ENCODE data around the gene ARL8B. TPM values are rescaled to one million over a fixed set of nuclear protein-coding genes. Genes with fewer than 3 reads are reported as not detected.

Gene ARL8B
- total and polyA plus RNA-seq, 2 of the 8 experiments (the other 6 are each of a cell fraction or from before 2014, with no cell fraction given): 14.5 to 27.8 TPM

- Histone ChIP-seq H2BK5ac (ENCODE audit: low read depth, low read length) (no peak overlapping the region), H2BK15ac (ENCODE audit: low read length) (no peak overlapping the region), H4K8ac (ENCODE audit: extremely low read depth, insufficient read depth, low read length) (no peak overlapping the region), H3K23ac (ENCODE audit: insufficient read length) (no peak overlapping the region), H2AFZ (ENCODE audit: low read length) (no peak overlapping the region), H3K36me3 (ENCODE audit: control insufficient read depth in 2 of 4, insufficient read depth in 4 of 4, low read length in 3 of 4) (peaks cover 0 to 18% (median 10%) of the 10 kb centered on the region in 4 experiments; a peak in 4 of 8 replicates), H3K79me2 (ENCODE audit: control insufficient read depth in 1 of 2, insufficient read depth in 2 of 2, low read length in 2 of 2) (peaks cover 0 to 14% of the 10 kb centered on the region in 2 experiments; a peak in 2 of 4 replicates), H3K14ac (ENCODE audit: insufficient read length) (no peak overlapping the region), H3K23me2 (ENCODE audit: low read depth, low read length) (no peaks in the 10 kb centered on the region), H3K4me1 (replicated peaks in 1 of 4; ENCODE audit: control insufficient read depth in 3 of 4, insufficient read depth in 4 of 4, low read length in 3 of 4) (peaks cover 0 to 7% (median 5%) of the 10 kb centered on the region in 4 experiments; a peak in 5 of 7 replicates), H2AK5ac (ENCODE audit: low read depth, low read length) (no peak overlapping the region), H3K4ac (replicated peaks; ENCODE audit: insufficient read length, low read depth, low read length) (no peak overlapping the region), H2BK12ac (ENCODE audit: low read depth, low read length) (0 out of 2 replicates have a peak overlapping the region, but pooled peaks have one; percentile 6), H3K4me2 (ENCODE audit: insufficient read depth in 1 of 2, low read depth in 2 of 2, low read length in 2 of 2) (no peak overlapping the region), H3K79me1 (ENCODE audit: low read depth, low read length) (no peaks in the 10 kb centered on the region), H3K27me3 (replicated peaks in 1 of 4; ENCODE audit: control insufficient read depth in 3 of 4, extremely low read depth in 1 of 4, insufficient read depth in 3 of 4, low read length in 3 of 4) (no peaks in the 10 kb centered on the region), H4K20me1 (replicated peaks in 1 of 2; ENCODE audit: control insufficient read depth in 1 of 2, insufficient read depth in 2 of 2, low read length in 2 of 2) (no peaks in the 10 kb centered on the region), H3K9ac (replicated peaks in 1 of 4; ENCODE audit: extremely low read depth in 1 of 4, low read depth in 3 of 4, low read length in 3 of 4) (no peak overlapping the region), H4K91ac (replicated peaks; ENCODE audit: insufficient read length, low read length) (no peak overlapping the region), H3K56ac (replicated peaks; ENCODE audit: insufficient read length, low read depth, low read length) (no peak overlapping the region), H3K4me3 (ENCODE audit: extremely low read depth in 1 of 4, insufficient read depth in 2 of 4, low read depth in 3 of 4, low read length in 4 of 4) (no peak overlapping the region), H2BK120ac (replicated peaks; ENCODE audit: low read depth, low read length) (no peak overlapping the region), H3K27ac (ENCODE audit: low read depth, low read length) (no peak overlapping the region), H3K9me3 (ENCODE audit: insufficient read depth in 2 of 2, low read depth in 1 of 2, low read length in 1 of 2) (no peaks in the 10 kb centered on the region), H4K5ac (ENCODE audit: insufficient read length, low read depth, low read length) (no peak overlapping the region), H3K18ac (ENCODE audit: extremely low read depth, low read length) (no peak overlapping the region), H2BK20ac (ENCODE audit: low read length) (no peak overlapping the region)
- ChIA-PET CTCF (ENCODE audit: partially characterized antibody) (no interaction called here), POLR2A (ENCODE audit: partially characterized antibody) (interaction anchor here (5.8 kb wide), 1 partner anchor 13 kb away, joined by 46 read pairs; the partner anchor contains the start of gene EDEM1)
- 76% methylated on average over 5 of the region's 5 CpGs; no CpG with 5 or more reads in 1 of the 2 experiments for WGBS, 2 experiments (ENCODE audit: extremely low coverage in 1 of 2, insufficient coverage in 1 of 2, insufficient read length in 1 of 2, insufficient replicate concordance in 2 of 2, low coverage in 1 of 2, low lambda C conversion rate in 2 of 2, missing lambda C conversion rate in 1 of 2)
- TF ChIP-seq KDM4A (IDR thresholded peaks at IDR 0.05; ENCODE audit: low read depth, low read length, severe bottlenecking) (no peak), MAFK (IDR thresholded peaks at IDR 0.05; ENCODE audit: low read depth, low read length) (no peak), TAF7 (optimal IDR thresholded peaks at IDR 0.05; ENCODE audit: borderline replicate concordance, low read depth, low read length) (no peak), KDM5A (IDR thresholded peaks at IDR 0.05; ENCODE audit: low read length) (no peak), ZNF274 (IDR thresholded peaks at IDR 0.05; ENCODE audit: borderline replicate concordance, extremely low read depth, low read length) (no peak), RFX5 (IDR thresholded peaks at IDR 0.05; ENCODE audit: borderline replicate concordance, low read depth, low read length) (no peak), EZH2 (IDR thresholded peaks at IDR 0.05; ENCODE audit: low read depth, low read length, severe bottlenecking) (no peak), CHD1 (IDR thresholded peaks at IDR 0.05; ENCODE audit: low read depth, low read length) (no peak), SIX5 (IDR thresholded peaks at IDR 0.05; ENCODE audit: low read depth, low read length) (no peak), KDM1A (IDR thresholded peaks at IDR 0.05; ENCODE audit: borderline replicate concordance, low read length) (no peak), TEAD4 (IDR thresholded peaks at IDR 0.05; ENCODE audit: low read depth, low read length) (no peak), SIN3A (conservative IDR thresholded peaks at IDR 0.05 in 1 of 2, IDR thresholded peaks at IDR 0.05 in 1 of 2; ENCODE audit: low read depth in 1 of 2, low read length in 2 of 2) (no peak), HDAC6 (IDR thresholded peaks at IDR 0.05; ENCODE audit: low read depth, low read length) (no peak)
- no peak for DNase-seq (ENCODE audit: low read depth in 1 of 2, low spot score in 2 of 2)
- no peak for FAIRE-seq
These were observed 77.1 kb downstream of the ARL8B start for GRCh38 chr3:5198986-5199731.

All from H1 (cell line).